HCT116 (cell line): ENCODE measurements around the gene WNT11. TPM values are rescaled to one million over a fixed set of nuclear protein-coding genes. Genes with fewer than 3 reads are reported as not detected.

ENCODE experiments used
- ATAC-seq: fragments of 200-7000 bp; cut with Tn5 transposase; 2 replicates; pipeline ENCODE4 v1.9.1; 2020; ENCODE audit warnings: mild to moderate bottlenecking, moderate library complexity
- BruUV-seq: library from RNA; stranded (reverse); fragments of 400-500 nt; replicated peaks from 2 replicates; lab custom pipeline; 2021; lab: Mats Ljungman, UMichigan
- CTCF ChIA-PET: fragments of 300-600 bp; sonication (Branson Sonifier 250); formaldehyde crosslinking; loops from one replicate; lab custom pipeline; 2021; ENCODE audit warnings: antibody characterized with exemption; lab: Charles Lee
- POLR2A ChIA-PET: fragments of 300-600, 350-600 bp; sonication (Branson Sonifier 250); formaldehyde crosslinking; loops from one replicate; lab custom pipeline; 2021; ENCODE audit warnings: antibody characterized with exemption; lab: Charles Lee
- RAD21 ChIA-PET, 2 experiments: fragments of 300-600 bp; sonication (Branson Sonifier 250); formaldehyde crosslinking; loops; one replicate each; lab custom pipeline; 2023; ENCODE audit warnings: low total read pairs in 2 of 2; ENCODE audit not compliant: uncharacterized antibody in 2 of 2, unreplicated experiment in 2 of 2, low non-redundant PET in 1 of 2; lab: Charles Lee
- DNase-seq: peaks from one replicate; pipeline ENCODE4 v3.0.0-alpha.2; 2010; ENCODE audit warnings: low read depth, low spot score
- H2AFZ ChIP-seq: fragments of 200-600 bp; shearing (Covaris generic), sonication (generic); 2 replicates; pipeline ENCODE4 v1.6.1; 2017; ENCODE audit warnings: low read depth, mixed run types, mixed read lengths, antibody characterized with exemption, low read length; ENCODE audit not compliant: poor library complexity, severe bottlenecking
- H3K27ac ChIP-seq: 2 replicates; pipeline ENCODE4 v1.5.1; 2012; ENCODE audit warnings: low read depth, low read length
- H3K27me3 ChIP-seq: fragments of 200-600 bp; sonication (generic); 2 replicates; pipeline ENCODE4 v1.6.1; 2016; ENCODE audit warnings: mixed run types, low read length, mixed read lengths; ENCODE audit not compliant: insufficient read depth
- H3K36me3 ChIP-seq, 2 experiments: fragments of 200-500 bp in 1 of 2; fragments of 200-600 bp in 1 of 2; sonication (Bioruptor generic) in 1 of 2; sonication (generic) in 1 of 2; 2 replicates each; pipeline versions ENCODE4 v1.5.1 to v1.6.1; 2014 to 2016; ENCODE audit warnings: low read length in 2 of 2, inconsistent platforms in 1 of 2, mixed read lengths in 1 of 2, mixed run types in 1 of 2; ENCODE audit not compliant: insufficient read depth in 2 of 2, control insufficient read depth in 1 of 2
- H3K4me1 ChIP-seq, 2 experiments: fragments of 200-600 bp in 1 of 2; sonication (generic) in 1 of 2; 2 replicates each; pipeline versions ENCODE4 v1.5.1 to v1.6.1; 2012 to 2017; ENCODE audit warnings: low read length in 2 of 2, inconsistent platforms in 1 of 2, mild to moderate bottlenecking in 1 of 2, mixed read lengths in 1 of 2, mixed run types in 1 of 2, moderate library complexity in 1 of 2; ENCODE audit not compliant: insufficient read depth in 2 of 2, control insufficient read depth in 1 of 2
- H3K4me2 ChIP-seq: fragments of 200-600 bp; sonication (generic); 2 replicates; pipeline ENCODE4 v1.6.1; 2017; ENCODE audit warnings: mixed run types, low read length, mixed read lengths
- H3K4me3 ChIP-seq, 2 experiments: fragments of 200-600 bp in 1 of 2; sonication (generic) in 1 of 2; replicated peaks in 1 of 2; 2 replicates each; pipeline ENCODE4 v1.5.1; 2011 to 2016; ENCODE audit warnings: low read length in 2 of 2, control low read depth in 1 of 2, low read depth in 1 of 2, mild to moderate bottlenecking in 1 of 2, mixed read lengths in 1 of 2, mixed run types in 1 of 2
- H3K79me2 ChIP-seq: fragments of 200-600 bp; sonication (generic); 2 replicates; pipeline ENCODE4 v1.6.1; 2017; ENCODE audit warnings: mild to moderate bottlenecking, mixed run types, low read length, moderate library complexity, mixed read lengths; ENCODE audit not compliant: insufficient read depth
- H3K9ac ChIP-seq: fragments of 200-600 bp; sonication (generic); 2 replicates; pipeline ENCODE4 v1.6.1; 2016; ENCODE audit warnings: low read length, mixed read lengths
- H3K9me2 ChIP-seq: fragments of 200-600 bp; sonication (generic), shearing (Covaris generic); 2 replicates; pipeline ENCODE4 v1.6.1; 2017; ENCODE audit warnings: mixed run types, mild to moderate bottlenecking, moderate library complexity; ENCODE audit not compliant: insufficient read depth
- H3K9me3 ChIP-seq, 2 experiments: fragments of 200-500 bp in 1 of 2; fragments of 200-600 bp in 1 of 2; sonication (Bioruptor generic) in 1 of 2; sonication (generic) in 1 of 2; 2 replicates each; pipeline ENCODE4 v1.6.1; 2014 to 2017; ENCODE audit warnings: low read length in 2 of 2, mixed read lengths in 2 of 2, inconsistent platforms in 1 of 2, low read depth in 1 of 2, mild to moderate bottlenecking in 1 of 2, mixed run types in 1 of 2, moderate library complexity in 1 of 2; ENCODE audit not compliant: control insufficient read depth in 1 of 2, insufficient read depth in 1 of 2
- H4K20me1 ChIP-seq: fragments of 200-600 bp; sonication (generic), shearing (Covaris generic); 2 replicates; pipeline ENCODE4 v1.6.1; 2017; ENCODE audit warnings: mixed run types, mild to moderate bottlenecking, moderate library complexity; ENCODE audit not compliant: insufficient read depth
- CEBPB ChIP-seq: IDR thresholded peaks from 2 replicates; pipeline ENCODE4 v1.6.1; 2012; ENCODE audit warnings: low read depth
- EGR1 ChIP-seq: IDR thresholded peaks from 2 replicates; pipeline ENCODE4 v1.6.1; 2012; ENCODE audit warnings: low read depth
- EZH2 ChIP-seq: fragments of 200-600 bp; sonication (generic); IDR thresholded peaks from 2 replicates; pipeline ENCODE4 v1.6.1; 2017; ENCODE audit warnings: antibody characterized with exemption, mixed run types
- EZH2phosphoT487 ChIP-seq: fragments of 200-600 bp; IDR thresholded peaks from 2 replicates; pipeline ENCODE4 v1.6.1; 2018; ENCODE audit warnings: antibody characterized with exemption, borderline replicate concordance
- FOSL1 ChIP-seq: IDR thresholded peaks from 2 replicates; pipeline ENCODE4 v1.6.1; 2012; ENCODE audit warnings: low read depth
- JUND ChIP-seq: IDR thresholded peaks from 2 replicates; pipeline ENCODE4 v1.6.1; 2012
- RAD21 ChIP-seq: IDR thresholded peaks from 2 replicates; pipeline ENCODE4 v1.6.1; 2012; ENCODE audit warnings: low read depth, mild to moderate bottlenecking
- SIN3A ChIP-seq: IDR thresholded peaks from 2 replicates; pipeline ENCODE4 v1.6.1; 2012; ENCODE audit warnings: low read depth
- SRF ChIP-seq: IDR thresholded peaks from 2 replicates; pipeline ENCODE4 v1.6.1; 2012; ENCODE audit warnings: low read depth
- ZNF274 ChIP-seq: fragments of 200-500 bp; sonication (Bioruptor generic); IDR thresholded peaks from 2 replicates; pipeline ENCODE4 v1.6.1; 2014; ENCODE audit warnings: mild to moderate bottlenecking, low read depth, low read length, inconsistent platforms
- intact Hi-C: fragments of 100-400 bp; cut with micrococcal nuclease; formaldehyde crosslinking; loops from 2 replicates; pipeline ENCODE4 v1.10.0; 2022
- total RNA-seq: library from RNA; stranded (reverse); gene quantifications from one replicate; pipeline ENCODE4 v1.2.1, GENCODE V29; 2021; ENCODE audit not compliant: unreplicated experiment
- TF ChIP-seq, protein P1 (sequence below): IDR thresholded peaks from 2 replicates; pipeline ENCODE4 v1.6.1; 2012
- TF ChIP-seq, protein P2 (sequence below), 3 experiments: fragments of 200-600 bp in 1 of 3; sonication (generic) in 1 of 3; IDR thresholded peaks in 2 of 3; conservative IDR thresholded peaks in 1 of 3; 2 replicates each; pipeline ENCODE4 v1.5.1; 2012 to 2017; ENCODE audit warnings: low read depth in 2 of 3, low read length in 2 of 3, antibody characterized with exemption in 1 of 3, borderline replicate concordance in 1 of 3, control low read depth in 1 of 3, mild to moderate bottlenecking in 1 of 3, mixed read lengths in 1 of 3, mixed run types in 1 of 3, moderate library complexity in 1 of 3; ENCODE audit not compliant: insufficient read depth in 1 of 3
- TF ChIP-seq, protein P3 (sequence below): IDR thresholded peaks from 2 replicates; pipeline ENCODE4 v1.6.1; 2011; ENCODE audit warnings: mild to moderate bottlenecking, low read length, moderate library complexity; ENCODE audit not compliant: insufficient replicate concordance; ENCODE audit errors: extremely low read depth

Gene WNT11
- total RNA-seq, 1 experiment from 2014 or later = 1.9 TPM

GRCh38 chr11:76219243-76219642 lies 12.9 kb upstream of the WNT11 start:
- H3K36me3 ChIP-seq = no peaks in the 10 kb centered on the region
- ChIA-PET RAD21 (no interaction called here), POLR2A (no interaction called here), CTCF (no interaction called here)
- H3K27ac ChIP-seq = no peak overlapping the region
- H3K9ac ChIP-seq = no peak overlapping the region
- no peaks in the 10 kb centered on the region for H3K9me2 ChIP-seq
- no peaks in the 10 kb centered on the region for H4K20me1 ChIP-seq
- no peaks in the 10 kb centered on the region for H3K9me3 ChIP-seq
- H3K79me2 ChIP-seq = no peaks in the 10 kb centered on the region
- DNase-seq (no peak), ATAC-seq (no peak)
- no peaks in the 10 kb centered on the region for H3K4me1 ChIP-seq
- no peak overlapping the region for H3K4me2 ChIP-seq
- no TSS peak for BruUV-seq
- H2AFZ ChIP-seq = no peak overlapping the region
- no peak overlapping the region for H3K4me3 ChIP-seq
- TF ChIP-seq EZH2 (no peak), EGR1 (no peak), FOSL1 (no peak), RAD21 (no peak), SRF (no peak)
- intact Hi-C loops = no loop called here
- H3K27me3 ChIP-seq = no peaks in the 10 kb centered on the region

DNA sequence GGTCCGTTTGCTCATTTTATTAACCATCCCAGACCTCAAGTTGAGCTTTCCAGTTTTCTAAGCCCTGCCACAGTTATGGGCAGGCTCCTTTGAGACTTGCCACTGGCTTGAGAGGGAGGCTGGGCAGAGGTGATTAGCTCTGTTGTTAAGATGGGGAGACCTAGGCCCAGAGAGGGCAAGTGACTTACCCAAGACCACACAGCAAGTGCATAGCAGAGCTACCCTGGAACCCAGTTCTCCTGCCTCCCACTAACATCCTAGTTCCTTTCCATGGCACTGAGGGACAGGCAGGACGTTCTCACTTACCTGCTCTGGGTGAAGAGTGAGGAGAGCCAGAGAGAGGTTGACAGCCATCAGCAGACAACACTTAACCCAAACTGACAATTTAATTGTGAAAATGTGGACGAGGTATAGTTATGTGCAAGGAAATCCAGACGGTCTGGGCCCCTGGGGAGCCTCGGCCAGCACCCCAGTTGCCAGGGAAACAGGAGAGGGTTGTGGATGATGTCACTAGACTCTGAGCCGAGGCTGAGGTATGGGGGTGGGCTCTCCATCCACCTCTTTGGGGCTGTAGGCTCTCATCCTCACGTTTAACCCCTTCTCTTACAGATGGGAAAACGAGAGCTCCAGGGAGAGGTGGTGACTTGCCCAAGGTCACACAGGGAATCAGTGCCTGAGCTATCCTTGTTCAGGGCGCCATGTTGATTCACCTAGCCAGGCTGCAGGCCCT lies 12.3 kb upstream of the WNT11 start:
- no peak overlapping the region for H3K9ac ChIP-seq
- H3K4me3 ChIP-seq = no peak overlapping the region
- H3K4me2 ChIP-seq = no peak overlapping the region
- no peaks in the 10 kb centered on the region for H3K9me2 ChIP-seq
- intact Hi-C loops = no loop called here
- H3K79me2 ChIP-seq = no peaks in the 10 kb centered on the region
- POLR2A ChIA-PET = no interaction called here
- no peaks in the 10 kb centered on the region for H3K36me3 ChIP-seq
- H3K9me3 ChIP-seq = no peaks in the 10 kb centered on the region
- H3K4me1 ChIP-seq = no peaks in the 10 kb centered on the region
- ATAC-seq (no peak), DNase-seq (no peak)
- BruUV-seq = no TSS peak
- CTCF ChIA-PET = interaction anchor here (1.8 kb wide), 1 partner anchor 11 kb away, joined by 8 read pairs; no protein-coding TSS in a partner anchor
- no peaks in the 10 kb centered on the region for H3K27me3 ChIP-seq
- RAD21 ChIA-PET = no interaction called here
- H2AFZ ChIP-seq = no peak overlapping the region
- no peak overlapping the region for H3K27ac ChIP-seq
- H4K20me1 ChIP-seq = no peaks in the 10 kb centered on the region
- TF ChIP-seq CEBPB (no peak), EZH2phosphoT487 (no peak), ZNF274 (no peak), JUND (no peak), EGR1 (no peak), SIN3A (no peak)
- TF ChIP-seq, protein P1, sequence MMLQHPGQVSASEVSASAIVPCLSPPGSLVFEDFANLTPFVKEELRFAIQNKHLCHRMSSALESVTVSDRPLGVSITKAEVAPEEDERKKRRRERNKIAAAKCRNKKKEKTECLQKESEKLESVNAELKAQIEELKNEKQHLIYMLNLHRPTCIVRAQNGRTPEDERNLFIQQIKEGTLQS = no peak
- TF ChIP-seq, protein P2, sequence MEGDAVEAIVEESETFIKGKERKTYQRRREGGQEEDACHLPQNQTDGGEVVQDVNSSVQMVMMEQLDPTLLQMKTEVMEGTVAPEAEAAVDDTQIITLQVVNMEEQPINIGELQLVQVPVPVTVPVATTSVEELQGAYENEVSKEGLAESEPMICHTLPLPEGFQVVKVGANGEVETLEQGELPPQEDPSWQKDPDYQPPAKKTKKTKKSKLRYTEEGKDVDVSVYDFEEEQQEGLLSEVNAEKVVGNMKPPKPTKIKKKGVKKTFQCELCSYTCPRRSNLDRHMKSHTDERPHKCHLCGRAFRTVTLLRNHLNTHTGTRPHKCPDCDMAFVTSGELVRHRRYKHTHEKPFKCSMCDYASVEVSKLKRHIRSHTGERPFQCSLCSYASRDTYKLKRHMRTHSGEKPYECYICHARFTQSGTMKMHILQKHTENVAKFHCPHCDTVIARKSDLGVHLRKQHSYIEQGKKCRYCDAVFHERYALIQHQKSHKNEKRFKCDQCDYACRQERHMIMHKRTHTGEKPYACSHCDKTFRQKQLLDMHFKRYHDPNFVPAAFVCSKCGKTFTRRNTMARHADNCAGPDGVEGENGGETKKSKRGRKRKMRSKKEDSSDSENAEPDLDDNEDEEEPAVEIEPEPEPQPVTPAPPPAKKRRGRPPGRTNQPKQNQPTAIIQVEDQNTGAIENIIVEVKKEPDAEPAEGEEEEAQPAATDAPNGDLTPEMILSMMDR (IDR thresholded peaks at IDR 0.05 in 2 of 3, conservative IDR thresholded peaks at IDR 0.05 in 1 of 3; ENCODE audit: borderline replicate concordance in 1 of 3, insufficient read depth in 1 of 3, low read depth in 2 of 3, low read length in 2 of 3) = no peak
- TF ChIP-seq, protein P3, sequence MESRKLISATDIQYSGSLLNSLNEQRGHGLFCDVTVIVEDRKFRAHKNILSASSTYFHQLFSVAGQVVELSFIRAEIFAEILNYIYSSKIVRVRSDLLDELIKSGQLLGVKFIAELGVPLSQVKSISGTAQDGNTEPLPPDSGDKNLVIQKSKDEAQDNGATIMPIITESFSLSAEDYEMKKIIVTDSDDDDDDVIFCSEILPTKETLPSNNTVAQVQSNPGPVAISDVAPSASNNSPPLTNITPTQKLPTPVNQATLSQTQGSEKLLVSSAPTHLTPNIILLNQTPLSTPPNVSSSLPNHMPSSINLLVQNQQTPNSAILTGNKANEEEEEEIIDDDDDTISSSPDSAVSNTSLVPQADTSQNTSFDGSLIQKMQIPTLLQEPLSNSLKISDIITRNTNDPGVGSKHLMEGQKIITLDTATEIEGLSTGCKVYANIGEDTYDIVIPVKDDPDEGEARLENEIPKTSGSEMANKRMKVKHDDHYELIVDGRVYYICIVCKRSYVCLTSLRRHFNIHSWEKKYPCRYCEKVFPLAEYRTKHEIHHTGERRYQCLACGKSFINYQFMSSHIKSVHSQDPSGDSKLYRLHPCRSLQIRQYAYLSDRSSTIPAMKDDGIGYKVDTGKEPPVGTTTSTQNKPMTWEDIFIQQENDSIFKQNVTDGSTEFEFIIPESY = no peak
